Activated T-helper 9 cell treated with anti-CD3 and anti-CD28 coated beads, Interleukin-2, amount 50 U/mL, for 16 hours (primary cell): Measurements from ENCODE around the gene CACNA2D4.

Experiments
- DNase-seq: peaks from one replicate; pipeline ENCODE4 v3.0.0-alpha.2; 2020; ENCODE audit warnings: low read depth

CACNA2D4 gene

GRCh38 chr12:1778911-1779310, 139.5 kb downstream of the CACNA2D4 start:
- DNase-seq: no peak

GRCh38 chr12:1777798-1778197, 140.7 kb downstream of the CACNA2D4 start:
- DNase-seq: no peak

- DNase-seq: no peak
Observed at GRCh38 chr12:1776170-1776921, 142.1 kb downstream of the CACNA2D4 start.

GRCh38 chr12:1773937-1774655, 144.4 kb downstream of the CACNA2D4 start:
- DNase-seq: no peak

GRCh38 chr12:1769809-1770494, 148.5 kb downstream of the CACNA2D4 start:
- no peak for DNase-seq

- DNase-seq: no peak
Observed at GRCh38 chr12:1768615-1769014, 149.8 kb downstream of the CACNA2D4 start.

GRCh38 chr12:1767407-1768090, 150.9 kb downstream of the CACNA2D4 start:
- DNase-seq: no peak

GRCh38 chr12:1766110-1766509, 152.3 kb downstream of the CACNA2D4 start:
- DNase-seq: no peak

GRCh38 chr12:1763153-1763552, 155.3 kb downstream of the CACNA2D4 start:
- no peak for DNase-seq

GRCh38 chr12:1761857-1762256, 156.6 kb downstream of the CACNA2D4 start:
- DNase-seq: no peak

- no peak for DNase-seq
Observed at GRCh38 chr12:1760566-1761382, 157.7 kb downstream of the CACNA2D4 start.

GRCh38 chr12:1758887-1759286, 159.6 kb downstream of the CACNA2D4 start:
- DNase-seq: no peak

GRCh38 chr12:1758376-1758775, 160.1 kb downstream of the CACNA2D4 start:
- no peak for DNase-seq

- DNase-seq: no peak
Observed at GRCh38 chr12:1750300-1750699, 168.2 kb downstream of the CACNA2D4 start.

- DNase-seq: no peak
Observed at GRCh38 chr12:1749019-1749418, 169.4 kb downstream of the CACNA2D4 start.

- no peak for DNase-seq
Observed at GRCh38 chr12:1747609-1748008, 170.8 kb downstream of the CACNA2D4 start.

- DNase-seq: no peak
Observed at GRCh38 chr12:1744932-1745331, 173.5 kb downstream of the CACNA2D4 start.
